ENCODE data around the gene GCN1.
"Not testable (repeated sequence)": the region's sequence is repeated elsewhere in the genome, so short reads cannot be mapped to it uniquely, and the experiment has no call there.

GCN1 gene, protein sequence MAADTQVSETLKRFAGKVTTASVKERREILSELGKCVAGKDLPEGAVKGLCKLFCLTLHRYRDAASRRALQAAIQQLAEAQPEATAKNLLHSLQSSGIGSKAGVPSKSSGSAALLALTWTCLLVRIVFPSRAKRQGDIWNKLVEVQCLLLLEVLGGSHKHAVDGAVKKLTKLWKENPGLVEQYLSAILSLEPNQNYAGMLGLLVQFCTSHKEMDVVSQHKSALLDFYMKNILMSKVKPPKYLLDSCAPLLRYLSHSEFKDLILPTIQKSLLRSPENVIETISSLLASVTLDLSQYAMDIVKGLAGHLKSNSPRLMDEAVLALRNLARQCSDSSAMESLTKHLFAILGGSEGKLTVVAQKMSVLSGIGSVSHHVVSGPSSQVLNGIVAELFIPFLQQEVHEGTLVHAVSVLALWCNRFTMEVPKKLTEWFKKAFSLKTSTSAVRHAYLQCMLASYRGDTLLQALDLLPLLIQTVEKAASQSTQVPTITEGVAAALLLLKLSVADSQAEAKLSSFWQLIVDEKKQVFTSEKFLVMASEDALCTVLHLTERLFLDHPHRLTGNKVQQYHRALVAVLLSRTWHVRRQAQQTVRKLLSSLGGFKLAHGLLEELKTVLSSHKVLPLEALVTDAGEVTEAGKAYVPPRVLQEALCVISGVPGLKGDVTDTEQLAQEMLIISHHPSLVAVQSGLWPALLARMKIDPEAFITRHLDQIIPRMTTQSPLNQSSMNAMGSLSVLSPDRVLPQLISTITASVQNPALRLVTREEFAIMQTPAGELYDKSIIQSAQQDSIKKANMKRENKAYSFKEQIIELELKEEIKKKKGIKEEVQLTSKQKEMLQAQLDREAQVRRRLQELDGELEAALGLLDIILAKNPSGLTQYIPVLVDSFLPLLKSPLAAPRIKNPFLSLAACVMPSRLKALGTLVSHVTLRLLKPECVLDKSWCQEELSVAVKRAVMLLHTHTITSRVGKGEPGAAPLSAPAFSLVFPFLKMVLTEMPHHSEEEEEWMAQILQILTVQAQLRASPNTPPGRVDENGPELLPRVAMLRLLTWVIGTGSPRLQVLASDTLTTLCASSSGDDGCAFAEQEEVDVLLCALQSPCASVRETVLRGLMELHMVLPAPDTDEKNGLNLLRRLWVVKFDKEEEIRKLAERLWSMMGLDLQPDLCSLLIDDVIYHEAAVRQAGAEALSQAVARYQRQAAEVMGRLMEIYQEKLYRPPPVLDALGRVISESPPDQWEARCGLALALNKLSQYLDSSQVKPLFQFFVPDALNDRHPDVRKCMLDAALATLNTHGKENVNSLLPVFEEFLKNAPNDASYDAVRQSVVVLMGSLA (N-terminal part only)

GRCh38 chr12:120194534-120195395 lies at the start of gene GCN1:
Gene GCN1 (minus strand): TSS chr12:120194715. CDS start chr12:120194697, 18 bp downstream.
- DNase-seq (ENCODE audit: low read depth, low spot score), result peak; percentile 71

- no peak for DNase-seq (ENCODE audit: low read depth, low spot score)
Measured at GRCh38 chr12:120242971-120243699, 48.6 kb upstream of the GCN1 start.

GRCh38 chr12:120242275-120242799 lies 47.8 kb upstream of the GCN1 start:
- no peak for DNase-seq (ENCODE audit: low read depth, low spot score)

DNA sequence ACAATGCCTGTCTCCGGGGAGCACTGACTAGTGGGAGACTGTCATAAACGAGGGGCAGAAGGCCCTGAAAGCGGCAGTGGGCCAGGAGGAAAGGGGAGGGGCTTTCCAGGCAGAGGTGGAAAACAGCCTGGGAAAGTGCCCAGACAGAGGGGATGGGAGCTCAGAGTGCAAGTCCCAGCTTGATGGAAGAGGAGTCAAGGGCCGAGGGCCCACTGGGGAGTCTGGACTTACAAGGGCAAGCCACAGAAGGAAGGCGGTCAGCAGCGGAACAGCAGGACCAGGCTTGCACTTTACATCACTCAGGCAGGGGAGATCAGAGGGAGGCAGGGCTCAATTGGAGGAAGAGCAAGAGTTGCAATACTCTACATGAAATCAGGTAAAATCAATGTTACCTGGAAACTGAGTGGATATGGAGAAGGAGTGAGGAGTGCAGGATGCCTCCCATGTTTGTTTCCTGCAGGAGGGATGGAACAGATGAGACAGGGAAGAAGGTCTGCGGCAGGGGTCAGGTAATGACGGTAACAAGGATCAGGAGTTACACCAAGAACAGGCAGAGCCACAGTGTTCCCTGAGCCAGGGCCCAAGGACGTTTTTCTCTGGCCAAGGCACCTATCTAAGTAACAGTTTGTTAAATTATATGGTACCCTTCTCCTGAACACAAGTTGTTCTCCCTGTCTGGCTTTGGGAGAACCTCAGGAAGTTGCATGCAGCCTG lies 47.2 kb upstream of the GCN1 start:
- no peak for DNase-seq (ENCODE audit: low read depth, low spot score)

- no peak for DNase-seq (ENCODE audit: low read depth, low spot score)
Measured at GRCh38 chr12:120240495-120240833, 45.9 kb upstream of the GCN1 start.

- DNase-seq (ENCODE audit: low read depth, low spot score), result no peak
Measured at GRCh38 chr12:120239776-120240494, 45.4 kb upstream of the GCN1 start.

DNA sequence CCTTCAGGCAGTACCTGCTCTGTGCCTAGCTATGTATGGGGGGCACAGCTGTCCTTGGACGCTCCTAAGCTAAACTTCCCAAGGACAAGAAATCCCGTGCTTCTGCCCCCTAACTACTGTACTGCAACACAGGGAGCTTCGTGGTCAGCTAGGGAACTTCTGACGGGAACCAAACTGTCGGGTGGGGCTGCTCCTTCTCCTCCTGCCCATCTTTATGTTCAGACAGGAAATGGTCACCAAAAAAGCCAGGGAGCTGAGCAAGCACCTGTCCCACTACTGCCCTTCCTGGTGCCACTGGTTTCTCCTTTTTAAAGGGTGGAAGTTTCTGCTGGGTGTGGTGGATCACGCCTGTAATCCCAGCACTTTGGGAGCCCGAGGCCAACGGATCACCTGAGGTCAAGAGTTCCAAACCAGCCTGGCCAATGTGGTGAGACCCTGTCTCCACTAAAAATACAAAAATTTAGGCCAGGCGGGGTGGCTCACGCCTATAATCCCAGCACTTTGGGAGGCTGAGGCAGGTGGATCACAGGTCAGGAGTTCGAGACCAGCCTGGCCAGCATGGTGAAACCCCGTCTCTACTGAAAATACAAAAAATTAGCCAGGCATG lies 44.4 kb upstream of the GCN1 start:
- no peak for DNase-seq (ENCODE audit: low read depth, low spot score)

- DNase-seq (ENCODE audit: low read depth, low spot score), result no peak
Measured at GRCh38 chr12:120238217-120238616, 43.7 kb upstream of the GCN1 start.

DNA sequence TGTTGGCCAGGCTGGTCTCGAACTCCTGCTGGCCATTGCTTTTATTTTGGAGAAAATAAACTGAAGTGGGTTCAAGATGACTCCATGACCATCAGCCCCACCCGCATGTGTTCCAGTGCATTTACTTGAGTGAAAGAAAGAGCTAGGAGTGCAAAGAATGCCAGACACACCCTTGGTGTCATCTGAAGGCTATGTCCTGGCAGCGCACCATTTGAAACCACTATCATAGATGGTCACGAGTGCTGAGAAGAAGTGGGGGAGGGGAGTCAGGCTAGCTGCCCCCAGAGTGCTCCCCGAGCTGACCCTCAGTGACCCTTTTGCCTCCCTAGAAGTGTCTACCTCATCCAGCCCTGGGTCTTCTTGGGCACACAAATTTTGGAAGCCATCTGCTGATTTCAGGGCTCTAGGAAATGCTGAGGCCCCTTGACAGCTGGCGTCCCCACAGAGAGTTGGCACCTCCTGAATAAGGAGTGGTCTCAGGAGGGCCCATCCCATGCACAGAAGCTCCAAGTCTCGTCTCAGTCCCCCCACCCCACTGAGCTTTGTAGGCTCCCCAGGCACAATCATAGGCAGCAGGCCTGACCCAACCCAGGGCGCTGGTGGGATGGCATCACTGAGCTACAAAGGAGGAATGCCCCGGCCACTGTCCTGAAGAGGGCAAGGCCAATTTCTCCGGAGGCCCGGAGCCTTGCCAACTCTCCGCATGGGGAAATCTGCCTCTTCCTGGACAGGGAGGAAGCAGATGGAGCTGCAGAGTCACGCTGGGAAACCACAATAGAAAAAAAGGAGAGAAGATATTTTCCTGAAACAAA lies 43.1 kb upstream of the GCN1 start:
- DNase-seq (ENCODE audit: low read depth, low spot score), result no peak

GRCh38 chr12:120236809-120237208 lies 42.3 kb upstream of the GCN1 start:
- not testable (repeated sequence) for DNase-seq (ENCODE audit: low read depth, low spot score)

DNA sequence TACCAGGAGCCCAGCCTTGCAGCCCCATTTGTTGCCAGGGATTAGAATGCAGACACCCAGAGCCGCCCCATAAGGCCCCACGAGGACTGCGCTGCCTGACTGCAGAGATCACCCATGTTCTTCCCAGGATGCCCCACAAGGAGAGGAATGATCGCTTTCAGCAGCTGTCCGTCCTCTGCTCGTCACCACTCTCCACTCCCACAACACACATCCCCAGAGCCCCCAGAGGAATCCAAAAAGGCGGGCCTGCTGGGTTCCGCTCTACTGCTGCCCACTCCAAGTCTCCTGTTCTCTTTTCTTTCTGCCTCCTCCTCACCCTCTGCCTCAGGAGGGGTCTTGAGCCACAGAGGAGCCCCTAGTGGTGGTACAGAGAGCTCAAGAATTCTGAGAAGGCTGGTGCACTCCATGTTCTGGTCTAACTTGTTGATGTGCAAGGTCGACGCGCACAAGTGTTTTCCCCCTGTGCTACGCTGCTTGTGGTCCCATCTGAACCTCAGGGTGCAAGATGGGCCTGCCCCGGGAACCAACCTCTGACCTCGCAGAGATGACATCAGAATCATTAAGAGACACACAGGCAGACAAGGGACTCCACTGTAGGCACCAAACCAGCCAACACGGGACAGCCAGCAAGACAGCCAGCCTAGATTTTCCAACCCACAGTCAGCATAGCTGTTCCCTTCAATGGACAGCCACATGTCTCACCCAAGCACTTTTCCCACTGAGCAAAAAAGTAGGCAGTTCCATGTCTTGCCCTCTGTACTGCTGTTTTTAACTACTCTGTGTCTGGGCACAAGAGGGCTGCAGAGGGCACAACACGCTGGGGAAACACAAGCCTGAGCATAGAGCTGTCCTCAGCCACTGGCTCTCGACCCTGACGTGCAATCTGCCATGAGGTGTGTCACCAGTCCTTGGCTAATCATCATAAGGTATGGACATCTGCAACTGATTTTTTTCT lies 41.1 kb upstream of the GCN1 start:
- no peak for DNase-seq (ENCODE audit: low read depth, low spot score)

- no peak for DNase-seq (ENCODE audit: low read depth, low spot score)
Measured at GRCh38 chr12:120234643-120235368, 40.3 kb upstream of the GCN1 start.

DNA sequence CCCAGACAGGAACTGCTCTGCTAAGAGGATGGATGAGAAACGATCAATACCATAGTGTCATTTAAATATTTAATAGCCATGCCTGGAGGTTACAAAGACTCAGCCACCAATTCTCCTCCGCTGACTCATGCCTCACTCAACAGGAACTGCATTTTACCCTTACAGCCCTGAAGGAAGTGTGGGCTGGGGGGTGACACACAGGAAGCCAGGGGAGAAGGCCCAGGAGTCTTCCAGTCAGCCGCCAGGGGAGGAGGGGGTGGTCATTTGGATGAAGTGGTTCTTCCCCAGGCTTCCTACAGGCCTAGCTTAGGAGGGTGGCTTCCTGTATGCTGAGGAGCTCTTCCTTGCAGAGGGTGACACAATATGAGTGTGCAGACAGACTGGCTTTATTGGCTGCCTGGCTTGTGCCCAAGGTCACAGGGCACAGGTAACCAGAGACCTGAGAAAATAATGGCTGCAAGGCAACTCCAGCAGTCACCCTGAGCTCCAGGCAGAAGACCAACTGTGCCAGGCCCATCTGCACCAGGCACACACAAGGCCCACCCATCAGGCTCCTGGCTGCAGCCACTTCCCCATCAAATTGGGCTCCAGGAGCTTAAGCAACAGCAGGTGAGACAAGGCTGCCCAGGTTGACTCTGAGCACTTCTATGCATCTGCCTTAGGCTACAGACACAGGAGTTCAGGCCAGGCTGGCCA lies 36.9 kb upstream of the GCN1 start:
- peak; percentile 51 for DNase-seq (ENCODE audit: low read depth, low spot score)

- DNase-seq (ENCODE audit: low read depth, low spot score), result no peak
Measured at GRCh38 chr12:120230974-120231315, 36.4 kb upstream of the GCN1 start.

Measured in activated naive CD8-positive, alpha-beta T cell treated with anti-CD3 and anti-CD28 coated beads, Interleukin-2, amount 50 U/mL, for 16 hours (primary cell).